Tongue (tissue), 2 donors: ENCODE data around the gene CISD3. TPM values are rescaled to one million over a fixed set of nuclear protein-coding genes. Genes with fewer than 3 reads are reported as not detected.

Experiments used
- DNase-seq: peaks from one replicate; pipeline ENCODE4 v3.0.0-alpha.2; 2015
- total RNA-seq: library from RNA; depleted of rRNA; stranded (reverse); fragments of >200 nt; gene quantifications from one replicate; pipeline ENCODE4 v1.2.3, GENCODE V29; 2014

The CISD3 gene
- total RNA-seq, 1 donor from 2014 or later = 4.4 TPM

GRCh38 chr17:38745545-38745944, 15.4 kb downstream of the CISD3 start:
- peak; percentile 44 for DNase-seq

GRCh38 chr17:38746004-38746848, 16.1 kb downstream of the CISD3 start:
- peak; percentile 35 for DNase-seq

- DNase-seq = no peak
Measured at GRCh38 chr17:38746849-38747462, 16.8 kb downstream of the CISD3 start.

- DNase-seq = peak; percentile 69
Measured at GRCh38 chr17:38747463-38748148, 17.5 kb downstream of the CISD3 start.

- peak; percentile 97 for DNase-seq
Measured at GRCh38 chr17:38748149-38748891, 18.2 kb downstream of the CISD3 start, which contains the start of gene PCGF2. PCGF2 (minus strand) TSS chr17:38748336; CDS start chr17:38740402, 7,934 bp downstream.

- DNase-seq = no peak
Measured at GRCh38 chr17:38748892-38749222, 18.7 kb downstream of the CISD3 start.

GRCh38 chr17:38749223-38750043, 19.3 kb downstream of the CISD3 start:
- DNase-seq = peak; percentile 90

GRCh38 chr17:38750044-38750311, 19.8 kb downstream of the CISD3 start:
- no peak for DNase-seq

GRCh38 chr17:38750312-38751121, 20.4 kb downstream of the CISD3 start:
- DNase-seq = peak; percentile 35

- no peak for DNase-seq
Measured at GRCh38 chr17:38751144-38751807, 21.1 kb downstream of the CISD3 start.

GRCh38 chr17:38751808-38752307, 21.7 kb downstream of the CISD3 start:
- DNase-seq = peak; percentile 96

- peak; percentile 99 for DNase-seq
Measured at GRCh38 chr17:38752308-38753070, 22.3 kb downstream of the CISD3 start, which contains the start of gene PSMB3. PSMB3 (plus strand) TSS chr17:38752741; CDS start chr17:38752827, 86 bp downstream.

- DNase-seq = no peak
Measured at GRCh38 chr17:38753071-38753506, 22.9 kb downstream of the CISD3 start.

GRCh38 chr17:38761612-38762011, 31.5 kb downstream of the CISD3 start:
- no peak for DNase-seq

GRCh38 chr17:38762231-38762630, 32.1 kb downstream of the CISD3 start:
- DNase-seq = no peak

GRCh38 chr17:38766341-38766740, 36.2 kb downstream of the CISD3 start:
- no peak for DNase-seq

GRCh38 chr17:38768417-38768816, 38.3 kb downstream of the CISD3 start:
- no peak for DNase-seq

GRCh38 chr17:38773258-38773657, 43.1 kb downstream of the CISD3 start:
- DNase-seq = no peak

- DNase-seq = no peak
Measured at GRCh38 chr17:38777641-38778250, 47.6 kb downstream of the CISD3 start.
